SK-N-SH (cell line): ENCODE data around the gene CHCHD6. TPM values are rescaled to one million over a fixed set of nuclear protein-coding genes. Genes with fewer than 3 reads are reported as not detected.

Experiments used
- CTCF ChIA-PET: fragments of 300-600, 350-600 bp; formaldehyde crosslinking; extraction: SDS; loops from one replicate; lab custom pipeline; 2021; lab: Yijun Ruan, JAX
- POLR2A ChIA-PET: fragments of 350-600 bp; sonication (Branson Sonifier 250); formaldehyde crosslinking; extraction: SDS; loops from one replicate; lab custom pipeline; 2020; ENCODE audit warnings: antibody characterized with exemption, inconsistent platforms; lab: Yijun Ruan, JAX
- DNase-seq: peaks from one replicate; pipeline ENCODE4 v3.0.0; 2012
- H2AFZ ChIP-seq: fragments of 200-600 bp; sonication (generic); 2 replicates; pipeline ENCODE4 v1.8.1; 2016; ENCODE audit warnings: antibody characterized with exemption, mild to moderate bottlenecking, low read depth
- H3F3A ChIP-seq: fragments of 200-600 bp; sonication (generic); replicated peaks from 2 replicates; pipeline ENCODE3; 2016; ENCODE audit warnings: antibody characterized with exemption, mild to moderate bottlenecking; ENCODE audit not compliant: insufficient read depth
- H3K27ac ChIP-seq, 2 experiments: fragments of 200-500 bp in 1 of 2; fragments of 200-600 bp in 1 of 2; sonication (Bioruptor generic) in 1 of 2; sonication (generic), shearing (Covaris generic) in 1 of 2; 2 replicates each; pipeline versions ENCODE4 v1.5.1 to v1.6.1; 2014 to 2016; ENCODE audit warnings: low read depth in 2 of 2, inconsistent platforms in 1 of 2, low read length in 1 of 2, mild to moderate bottlenecking in 1 of 2, mixed read lengths in 1 of 2
- H3K27me3 ChIP-seq: fragments of 200-600 bp; sonication (generic), shearing (Covaris generic); 2 replicates; pipeline ENCODE4 v1.6.1; 2016; ENCODE audit warnings: mixed run types; ENCODE audit not compliant: insufficient read depth
- H3K36me3 ChIP-seq, 2 experiments: fragments of 200-500 bp in 1 of 2; fragments of 200-600 bp in 1 of 2; sonication (Bioruptor generic) in 1 of 2; sonication (generic) in 1 of 2; replicated peaks in 1 of 2; 2 replicates each; pipeline versions ENCODE3 to v1.5.1; 2014 to 2016; ENCODE audit warnings: low read length in 1 of 2, mild to moderate bottlenecking in 1 of 2; ENCODE audit not compliant: insufficient read depth in 2 of 2, control insufficient read depth in 1 of 2
- H3K4me1 ChIP-seq, 2 experiments: fragments of 200-500 bp in 1 of 2; fragments of 200-600 bp in 1 of 2; sonication (Bioruptor generic) in 1 of 2; sonication (generic), shearing (Covaris generic) in 1 of 2; 2 replicates each; pipeline versions ENCODE4 v1.5.1 to v1.6.1; 2014 to 2016; ENCODE audit warnings: low read depth in 1 of 2, low read length in 1 of 2, mixed run types in 1 of 2; ENCODE audit not compliant: insufficient read depth in 2 of 2, control insufficient read depth in 1 of 2
- H3K4me2 ChIP-seq: fragments of 200-600 bp; sonication (generic), shearing (Covaris generic); 2 replicates; pipeline ENCODE4 v1.6.1; 2017; ENCODE audit warnings: mixed run types
- H3K4me3 ChIP-seq, 2 experiments: fragments of 200-500 bp in 1 of 2; fragments of 200-600 bp in 1 of 2; sonication (Bioruptor generic) in 1 of 2; sonication (generic), shearing (Covaris generic) in 1 of 2; 2 replicates each; pipeline versions ENCODE4 v1.5.1 to v1.8.1; 2014 to 2016; ENCODE audit warnings: low read depth in 2 of 2, inconsistent platforms in 1 of 2, low read length in 1 of 2, mild to moderate bottlenecking in 1 of 2, mixed read lengths in 1 of 2, moderate library complexity in 1 of 2
- H3K79me2 ChIP-seq: fragments of 200-600 bp; sonication (generic); 2 replicates; pipeline ENCODE4 v1.8.1; 2017; ENCODE audit warnings: mild to moderate bottlenecking; ENCODE audit not compliant: insufficient read depth
- H3K9ac ChIP-seq: fragments of 200-600 bp; sonication (generic); 2 replicates; pipeline ENCODE4 v1.6.1; 2017; ENCODE audit warnings: mixed run types
- H3K9me2 ChIP-seq: fragments of 200-600 bp; sonication (generic); 2 replicates; pipeline ENCODE4 v1.6.1; 2017; ENCODE audit warnings: mixed run types
- H3K9me3 ChIP-seq: fragments of 200-600 bp; sonication (generic); 2 replicates; pipeline ENCODE4 v1.6.1; 2017; ENCODE audit warnings: mixed run types, mild to moderate bottlenecking, moderate library complexity
- H4K20me1 ChIP-seq: fragments of 200-600 bp; sonication (generic); 2 replicates; pipeline ENCODE4 v1.6.1; 2017; ENCODE audit warnings: mild to moderate bottlenecking, mixed run types; ENCODE audit not compliant: insufficient read depth
- CHD2 ChIP-seq: fragments of 150-350 bp; IDR thresholded peaks from 2 replicates; pipeline ENCODE4 v1.6.1; 2018; ENCODE audit warnings: low read length; ENCODE audit not compliant: partially characterized antibody
- EP300 ChIP-seq, 2 experiments: IDR thresholded peaks; 2 replicates each; pipeline versions ENCODE4 v1.4.0 to v1.6.1; 2012; ENCODE audit warnings: borderline replicate concordance in 1 of 2, low read depth in 1 of 2, low read length in 1 of 2
- FOSL2 ChIP-seq: IDR thresholded peaks from 2 replicates; pipeline ENCODE4 v1.4.0; 2012; ENCODE audit warnings: low read depth, mild to moderate bottlenecking, moderate library complexity, borderline replicate concordance
- FOXM1 ChIP-seq: IDR thresholded peaks from 2 replicates; pipeline ENCODE4 v1.4.0; 2012; ENCODE audit warnings: low read depth, mild to moderate bottlenecking
- GABPA ChIP-seq: IDR thresholded peaks from 2 replicates; pipeline ENCODE4 v1.4.0; 2012; ENCODE audit warnings: low read depth, mild to moderate bottlenecking
- JUND ChIP-seq: IDR thresholded peaks from 2 replicates; pipeline ENCODE4 v1.4.0; 2012
- MXI1 ChIP-seq: IDR thresholded peaks from 2 replicates; pipeline ENCODE4 v1.6.1; 2012; ENCODE audit warnings: mild to moderate bottlenecking, low read depth, low read length, improper control_type of control experiment
- RXRA ChIP-seq: IDR thresholded peaks from 2 replicates; pipeline ENCODE4 v1.4.0; 2012; ENCODE audit warnings: low read depth, mild to moderate bottlenecking, borderline replicate concordance
- SIN3A ChIP-seq: IDR thresholded peaks from 2 replicates; pipeline ENCODE4 v1.6.1; 2012; ENCODE audit warnings: low read depth, mild to moderate bottlenecking, low read length, moderate library complexity, borderline replicate concordance
- SMC3 ChIP-seq: IDR thresholded peaks from 2 replicates; pipeline ENCODE4 v1.6.1; 2012; ENCODE audit warnings: low read depth, low read length, improper control_type of control experiment
- TAF1 ChIP-seq: IDR thresholded peaks from 2 replicates; pipeline ENCODE4 v1.6.1; 2012; ENCODE audit warnings: low read depth, mild to moderate bottlenecking, low read length, moderate library complexity, borderline replicate concordance
- TCF12 ChIP-seq: IDR thresholded peaks from 2 replicates; pipeline ENCODE4 v1.4.0; 2012
- YY1 ChIP-seq: IDR thresholded peaks from 2 replicates; pipeline ENCODE4 v1.4.0; 2012; ENCODE audit warnings: low read depth, mild to moderate bottlenecking
- WGBS: methylation state at CpG from one replicate; pipeline ENCODE4 v1.1.6; 2017; ENCODE audit warnings: low lambda C conversion rate; 5-methylcytosine and 5-hydroxymethylcytosine counted together
- polyA plus RNA-seq, 3 experiments: library from polyadenylated mRNA; depleted of rRNA; stranded (reverse); fragments of >200 nt; gene quantifications; 2 replicates each; pipeline ENCODE4 v1.2.3, GENCODE V29; 2012
- TF ChIP-seq, protein P1 (sequence below): IDR thresholded peaks from 2 replicates; pipeline ENCODE4 v1.4.0; 2012; ENCODE audit warnings: low read depth
- TF ChIP-seq, protein P2 (sequence below): IDR thresholded peaks from 2 replicates; pipeline ENCODE4 v1.6.1; 2012; ENCODE audit warnings: mild to moderate bottlenecking, low read depth, low read length, moderate library complexity
- TF ChIP-seq, protein P3 (sequence below): IDR thresholded peaks from 2 replicates; pipeline ENCODE4 v1.4.0; 2012; ENCODE audit warnings: low read depth, borderline replicate concordance
- TF ChIP-seq, protein P4 (sequence below): fragments of 150-350 bp; IDR thresholded peaks from 2 replicates; pipeline ENCODE4 v1.6.1; 2016; ENCODE audit warnings: mild to moderate bottlenecking, low read depth, low read length
- TF ChIP-seq, protein P5 (sequence below): IDR thresholded peaks from 2 replicates; pipeline ENCODE4 v1.4.0; 2012; ENCODE audit warnings: low read depth, borderline replicate concordance
- TF ChIP-seq, protein P6 (sequence below): fragments of 150-350 bp; IDR thresholded peaks from 2 replicates; pipeline ENCODE4 v1.6.1; 2017; ENCODE audit warnings: antibody characterized with exemption, low read length, low read depth, borderline replicate concordance

Gene CHCHD6
- polyA plus RNA-seq, 1 of the 3 experiments (the other 2 are of a cell fraction) = 42.5 TPM

DNA sequence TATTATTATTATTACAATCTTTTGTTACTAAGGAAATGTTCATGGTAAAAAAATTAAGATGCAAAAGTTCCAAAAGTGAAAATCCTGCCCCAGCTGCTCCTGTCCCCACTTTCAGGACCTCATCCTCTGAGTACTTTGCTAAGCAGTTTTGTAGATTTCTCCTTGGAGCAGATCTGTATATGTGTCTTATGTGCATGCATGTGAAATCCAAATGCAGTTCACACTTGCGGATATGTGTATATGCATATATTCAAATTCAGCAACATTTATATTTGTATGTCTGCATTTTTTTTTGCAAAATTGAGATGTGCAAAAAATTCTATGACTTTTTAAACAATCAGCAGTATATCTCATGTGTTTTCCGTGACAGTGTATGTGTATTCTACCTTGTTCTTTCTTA is 19.2 kb downstream of the CHCHD6 start:
- H3K9ac ChIP-seq = no peak overlapping the region
- no peaks in the 10 kb centered on the region for H3K9me2 ChIP-seq
- H4K20me1 ChIP-seq = no peaks in the 10 kb centered on the region
- H3F3A ChIP-seq = no peaks in the 10 kb centered on the region
- H3K79me2 ChIP-seq = peaks cover 16% of the 10 kb centered on the region; the same call in 1 of the 2 replicates
- no peak overlapping the region for H3K4me2 ChIP-seq
- peaks cover 0 to 10% of the 10 kb centered on the region in 2 experiments; a peak in 1 of 4 replicates for H3K4me1 ChIP-seq
- no peaks in the 10 kb centered on the region for H3K9me3 ChIP-seq
- H3K27ac ChIP-seq = no peak overlapping the region
- ChIA-PET POLR2A (no interaction called here), CTCF (interaction anchor here (1.0 kb wide), 2 partner anchors 9 to 21 kb away, joined by 3 to 5 read pairs; no protein-coding TSS in a partner anchor)
- no peaks in the 10 kb centered on the region for H3K27me3 ChIP-seq
- H3K4me3 ChIP-seq = no peak overlapping the region
- peaks cover 0 to 15% of the 10 kb centered on the region in 2 experiments for H3K36me3 ChIP-seq
- no peak for TF ChIP-seq MXI1
- TF ChIP-seq TAF1 = no peak
- TF ChIP-seq RXRA = no peak
- TF ChIP-seq, protein P1, sequence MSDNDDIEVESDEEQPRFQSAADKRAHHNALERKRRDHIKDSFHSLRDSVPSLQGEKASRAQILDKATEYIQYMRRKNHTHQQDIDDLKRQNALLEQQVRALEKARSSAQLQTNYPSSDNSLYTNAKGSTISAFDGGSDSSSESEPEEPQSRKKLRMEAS = no peak
- no peak for TF ChIP-seq CHD2
- no peak for TF ChIP-seq GABPA
- TF ChIP-seq, protein P2, sequence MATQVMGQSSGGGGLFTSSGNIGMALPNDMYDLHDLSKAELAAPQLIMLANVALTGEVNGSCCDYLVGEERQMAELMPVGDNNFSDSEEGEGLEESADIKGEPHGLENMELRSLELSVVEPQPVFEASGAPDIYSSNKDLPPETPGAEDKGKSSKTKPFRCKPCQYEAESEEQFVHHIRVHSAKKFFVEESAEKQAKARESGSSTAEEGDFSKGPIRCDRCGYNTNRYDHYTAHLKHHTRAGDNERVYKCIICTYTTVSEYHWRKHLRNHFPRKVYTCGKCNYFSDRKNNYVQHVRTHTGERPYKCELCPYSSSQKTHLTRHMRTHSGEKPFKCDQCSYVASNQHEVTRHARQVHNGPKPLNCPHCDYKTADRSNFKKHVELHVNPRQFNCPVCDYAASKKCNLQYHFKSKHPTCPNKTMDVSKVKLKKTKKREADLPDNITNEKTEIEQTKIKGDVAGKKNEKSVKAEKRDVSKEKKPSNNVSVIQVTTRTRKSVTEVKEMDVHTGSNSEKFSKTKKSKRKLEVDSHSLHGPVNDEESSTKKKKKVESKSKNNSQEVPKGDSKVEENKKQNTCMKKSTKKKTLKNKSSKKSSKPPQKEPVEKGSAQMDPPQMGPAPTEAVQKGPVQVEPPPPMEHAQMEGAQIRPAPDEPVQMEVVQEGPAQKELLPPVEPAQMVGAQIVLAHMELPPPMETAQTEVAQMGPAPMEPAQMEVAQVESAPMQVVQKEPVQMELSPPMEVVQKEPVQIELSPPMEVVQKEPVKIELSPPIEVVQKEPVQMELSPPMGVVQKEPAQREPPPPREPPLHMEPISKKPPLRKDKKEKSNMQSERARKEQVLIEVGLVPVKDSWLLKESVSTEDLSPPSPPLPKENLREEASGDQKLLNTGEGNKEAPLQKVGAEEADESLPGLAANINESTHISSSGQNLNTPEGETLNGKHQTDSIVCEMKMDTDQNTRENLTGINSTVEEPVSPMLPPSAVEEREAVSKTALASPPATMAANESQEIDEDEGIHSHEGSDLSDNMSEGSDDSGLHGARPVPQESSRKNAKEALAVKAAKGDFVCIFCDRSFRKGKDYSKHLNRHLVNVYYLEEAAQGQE = no peak
- TF ChIP-seq, protein P3, sequence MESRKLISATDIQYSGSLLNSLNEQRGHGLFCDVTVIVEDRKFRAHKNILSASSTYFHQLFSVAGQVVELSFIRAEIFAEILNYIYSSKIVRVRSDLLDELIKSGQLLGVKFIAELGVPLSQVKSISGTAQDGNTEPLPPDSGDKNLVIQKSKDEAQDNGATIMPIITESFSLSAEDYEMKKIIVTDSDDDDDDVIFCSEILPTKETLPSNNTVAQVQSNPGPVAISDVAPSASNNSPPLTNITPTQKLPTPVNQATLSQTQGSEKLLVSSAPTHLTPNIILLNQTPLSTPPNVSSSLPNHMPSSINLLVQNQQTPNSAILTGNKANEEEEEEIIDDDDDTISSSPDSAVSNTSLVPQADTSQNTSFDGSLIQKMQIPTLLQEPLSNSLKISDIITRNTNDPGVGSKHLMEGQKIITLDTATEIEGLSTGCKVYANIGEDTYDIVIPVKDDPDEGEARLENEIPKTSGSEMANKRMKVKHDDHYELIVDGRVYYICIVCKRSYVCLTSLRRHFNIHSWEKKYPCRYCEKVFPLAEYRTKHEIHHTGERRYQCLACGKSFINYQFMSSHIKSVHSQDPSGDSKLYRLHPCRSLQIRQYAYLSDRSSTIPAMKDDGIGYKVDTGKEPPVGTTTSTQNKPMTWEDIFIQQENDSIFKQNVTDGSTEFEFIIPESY = no peak
- TF ChIP-seq SMC3 = no peak
- TF ChIP-seq FOSL2 = no peak
- TF ChIP-seq, protein P4, sequence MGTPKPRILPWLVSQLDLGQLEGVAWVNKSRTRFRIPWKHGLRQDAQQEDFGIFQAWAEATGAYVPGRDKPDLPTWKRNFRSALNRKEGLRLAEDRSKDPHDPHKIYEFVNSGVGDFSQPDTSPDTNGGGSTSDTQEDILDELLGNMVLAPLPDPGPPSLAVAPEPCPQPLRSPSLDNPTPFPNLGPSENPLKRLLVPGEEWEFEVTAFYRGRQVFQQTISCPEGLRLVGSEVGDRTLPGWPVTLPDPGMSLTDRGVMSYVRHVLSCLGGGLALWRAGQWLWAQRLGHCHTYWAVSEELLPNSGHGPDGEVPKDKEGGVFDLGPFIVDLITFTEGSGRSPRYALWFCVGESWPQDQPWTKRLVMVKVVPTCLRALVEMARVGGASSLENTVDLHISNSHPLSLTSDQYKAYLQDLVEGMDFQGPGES = no peak
- TF ChIP-seq FOXM1 = no peak
- no peak for TF ChIP-seq SIN3A
- no peak for TF ChIP-seq JUND
- TF ChIP-seq TCF12 = no peak
- TF ChIP-seq YY1 = no peak
- TF ChIP-seq, protein P5, sequence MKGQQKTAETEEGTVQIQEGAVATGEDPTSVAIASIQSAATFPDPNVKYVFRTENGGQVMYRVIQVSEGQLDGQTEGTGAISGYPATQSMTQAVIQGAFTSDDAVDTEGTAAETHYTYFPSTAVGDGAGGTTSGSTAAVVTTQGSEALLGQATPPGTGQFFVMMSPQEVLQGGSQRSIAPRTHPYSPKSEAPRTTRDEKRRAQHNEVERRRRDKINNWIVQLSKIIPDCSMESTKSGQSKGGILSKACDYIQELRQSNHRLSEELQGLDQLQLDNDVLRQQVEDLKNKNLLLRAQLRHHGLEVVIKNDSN = no peak
- TF ChIP-seq EP300 (IDR thresholded peaks at IDR 0.05; ENCODE audit: borderline replicate concordance in 1 of 2, low read depth in 1 of 2, low read length in 1 of 2) = no peak
- TF ChIP-seq, protein P6, sequence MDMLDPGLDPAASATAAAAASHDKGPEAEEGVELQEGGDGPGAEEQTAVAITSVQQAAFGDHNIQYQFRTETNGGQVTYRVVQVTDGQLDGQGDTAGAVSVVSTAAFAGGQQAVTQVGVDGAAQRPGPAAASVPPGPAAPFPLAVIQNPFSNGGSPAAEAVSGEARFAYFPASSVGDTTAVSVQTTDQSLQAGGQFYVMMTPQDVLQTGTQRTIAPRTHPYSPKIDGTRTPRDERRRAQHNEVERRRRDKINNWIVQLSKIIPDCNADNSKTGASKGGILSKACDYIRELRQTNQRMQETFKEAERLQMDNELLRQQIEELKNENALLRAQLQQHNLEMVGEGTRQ = no peak
- no peak for DNase-seq
- no peak overlapping the region for H2AFZ ChIP-seq
- 96% methylated on average over 2 of the region's 2 CpGs for WGBS
